K562 (cell line): ENCODE measurements around the gene PLIN5. TPM values are rescaled to one million over a fixed set of nuclear protein-coding genes. Genes with fewer than 3 reads are reported as not detected.

ENCODE experiments used
- CBX1 ChIP-seq: sonication (generic); IDR thresholded peaks from 2 replicates; pipeline ENCODE4 v1.6.1; 2016; ENCODE audit warnings: antibody characterized with exemption, low read depth, mild to moderate bottlenecking
- CBX3 ChIP-seq, 2 experiments: IDR thresholded peaks; 1 replicate in 1 of 2; 2 replicates in 1 of 2; pipeline ENCODE4 v1.6.1; 2012; ENCODE audit warnings: inconsistent platforms in 2 of 2, low read length in 2 of 2, borderline replicate concordance in 1 of 2, control low read depth in 1 of 2
- CTBP1 ChIP-seq: fragments of 450-650 bp; IDR thresholded peaks from 2 replicates; pipeline ENCODE4 v1.6.1; 2016; ENCODE audit warnings: borderline replicate concordance
- DEAF1 ChIP-seq: fragments of 450-650 bp; formaldehyde crosslinking; IDR thresholded peaks from 2 replicates; pipeline ENCODE4 v1.4.0; 2020; ENCODE audit warnings: mild to moderate bottlenecking, moderate library complexity
- FOXA3 ChIP-seq, 2 experiments: fragments of 450-650 bp in 1 of 2; sonication (generic) in 1 of 2; formaldehyde crosslinking; IDR thresholded peaks in 1 of 2; conservative IDR thresholded peaks in 1 of 2; 2 replicates each; pipeline versions ENCODE4 v1.4.0 to v1.8.0; 2020 to 2022; ENCODE audit warnings: mild to moderate bottlenecking in 2 of 2, missing genetic modification reagents in 1 of 2
- HMGN3 ChIP-seq: IDR thresholded peaks from 2 replicates; pipeline ENCODE4 v1.6.1; 2011; ENCODE audit warnings: borderline replicate concordance, low read depth, mild to moderate bottlenecking, mixed read lengths, low read length; ENCODE audit not compliant: insufficient read length; ENCODE audit errors: extremely low read depth
- HNRNPLL ChIP-seq: fragments of 200-400 bp; formaldehyde crosslinking; IDR thresholded peaks from 2 replicates; pipeline ENCODE4 v1.6.1; 2017; ENCODE audit warnings: low read length, low read depth, mild to moderate bottlenecking; ENCODE audit not compliant: poor library complexity, severe bottlenecking
- IFI16 ChIP-seq: fragments of 250-450 bp; sonication (Bioruptor Pico); IDR thresholded peaks from 2 replicates; pipeline ENCODE4 v2.1.2; 2022; ENCODE audit warnings: mild to moderate bottlenecking, inconsistent platforms
- NCOA1 ChIP-seq: fragments of 450-650 bp; IDR thresholded peaks from 2 replicates; pipeline ENCODE4 v1.6.1; 2016; ENCODE audit warnings: low read depth
- RBFOX2 ChIP-seq: fragments of 200-400 bp; formaldehyde crosslinking; IDR thresholded peaks from 2 replicates; pipeline ENCODE4 v1.6.1; 2017; ENCODE audit warnings: low read depth, mild to moderate bottlenecking, low read length, moderate library complexity
- RBM39 ChIP-seq: fragments of 200-400 bp; formaldehyde crosslinking; optimal IDR thresholded peaks from 2 replicates; pipeline ENCODE3; 2018; ENCODE audit warnings: low read depth, low read length
- SMAD4 ChIP-seq: fragments of 250-450 bp; sonication (Bioruptor Pico); conservative IDR thresholded peaks from 2 replicates; pipeline ENCODE4 v1.8.0; 2021; ENCODE audit warnings: inconsistent platforms, mild to moderate bottlenecking, moderate library complexity
- SRSF9 ChIP-seq: fragments of 200-400 bp; formaldehyde crosslinking; IDR thresholded peaks from 2 replicates; pipeline ENCODE4 v1.6.1; 2017; ENCODE audit warnings: low read depth, low read length, borderline replicate concordance
- TCF7 ChIP-seq: sonication (generic); IDR thresholded peaks from 2 replicates; pipeline ENCODE4 v1.6.1; 2016; ENCODE audit warnings: antibody characterized with exemption, borderline replicate concordance
- ZEB2 ChIP-seq: fragments of 450-650 bp; IDR thresholded peaks from 2 replicates; pipeline ENCODE4 v1.6.1; 2016
- polyA plus RNA-seq, 8 experiments: library from polyadenylated mRNA; depleted of rRNA in 4 of 8; stranded (reverse) in 5 of 8; unstranded in 3 of 8; fragments of >200 nt; fragmentation: Nextera tagmentation in 2 of 8; fragmentation: Illumina TruSeq in 1 of 8; extraction: Ambion mirVana in 2 of 8; extraction: Trizol in 1 of 8; gene quantifications; 2 replicates each; pipeline versions ENCODE4 v1.2.1 to v1.2.3, GENCODE V29; 2011 to 2014; ENCODE audit warnings: inconsistent platforms in 1 of 8, missing spikeins in 1 of 8
- total RNA-seq, 7 experiments: library from RNA; depleted of rRNA in 6 of 7; stranded (reverse); fragments of >200 nt in 6 of 7; fragmentation: Illumina TruSeq in 2 of 7; extraction: Trizol in 2 of 7; gene quantifications; 2 replicates each; pipeline versions ENCODE4 v1.2.1 to v1.2.3, GENCODE V29; 2011 to 2021; ENCODE audit warnings: low replicate concordance in 1 of 7
- TF ChIP-seq, protein P1 (sequence below): sonication (generic); formaldehyde crosslinking; IDR thresholded peaks from 2 replicates; pipeline ENCODE4 v1.8.0; 2022; ENCODE audit warnings: missing genetic modification reagents, mild to moderate bottlenecking, moderate library complexity, borderline replicate concordance
- TF ChIP-seq, protein P2 (sequence below): sonication (generic); formaldehyde crosslinking; IDR thresholded peaks from 2 replicates; pipeline ENCODE4 v1.8.0; 2022; ENCODE audit warnings: missing genetic modification reagents, mild to moderate bottlenecking, borderline replicate concordance
- TF ChIP-seq, protein P3 (sequence below), 2 experiments: fragments of 200-800 bp in 1 of 2; sonication (Bioruptor generic) in 1 of 2; sonication (generic) in 1 of 2; formaldehyde crosslinking in 1 of 2; IDR thresholded peaks in 1 of 2; conservative IDR thresholded peaks in 1 of 2; 2 replicates each; pipeline versions ENCODE4 v1.5.0 to v1.6.1; 2016 to 2020; ENCODE audit warnings: missing compliant biosample characterization in 1 of 2, missing genetic modification characterization in 1 of 2, missing genetic modification reagents in 1 of 2
- TF ChIP-seq, protein P4 (sequence below): sonication (generic); formaldehyde crosslinking; IDR thresholded peaks from 2 replicates; pipeline ENCODE4 v1.5.0; 2020; ENCODE audit warnings: missing genetic modification reagents

Gene PLIN5
- total and polyA plus RNA-seq, 9 of the 15 experiments (the other 6 are each of a cell fraction or from before 2014, with no cell fraction given), result 0.04 to 1.3 (median 0.50) TPM

GRCh38 chr19:4534836-4535658 is at the start of gene PLIN5 (continued):
- TF ChIP-seq, protein P1, sequence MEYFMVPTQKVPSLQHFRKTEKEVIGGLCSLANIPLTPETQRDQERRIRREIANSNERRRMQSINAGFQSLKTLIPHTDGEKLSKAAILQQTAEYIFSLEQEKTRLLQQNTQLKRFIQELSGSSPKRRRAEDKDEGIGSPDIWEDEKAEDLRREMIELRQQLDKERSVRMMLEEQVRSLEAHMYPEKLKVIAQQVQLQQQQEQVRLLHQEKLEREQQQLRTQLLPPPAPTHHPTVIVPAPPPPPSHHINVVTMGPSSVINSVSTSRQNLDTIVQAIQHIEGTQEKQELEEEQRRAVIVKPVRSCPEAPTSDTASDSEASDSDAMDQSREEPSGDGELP (CRISPR knock-in tag), result peak; percentile 88
- TF ChIP-seq DEAF1 (no peak), CTBP1 (0 out of 2 replicates have a peak, but pooled peaks have one; percentile 26), FOXA3 (CRISPR knock-in tag; conservative IDR thresholded peaks at IDR 0.05 in 1 of 2, IDR thresholded peaks at IDR 0.05 in 1 of 2) (no peak), RBFOX2 (peak; percentile 80), ZEB2 (no peak), IFI16 (no peak), NCOA1 (no peak), TCF7 (no peak), CBX1 (no peak; the same call in 1 of the 2 replicates), SRSF9 (no peak), CBX3 (IDR thresholded peaks at IDR 0.05; ENCODE audit: borderline replicate concordance in 1 of 2, low read length in 2 of 2) (no peak), HMGN3 (peak; percentile 38), RBM39 (no peak), HNRNPLL (no peak), SMAD4 (no peak)
- TF ChIP-seq, protein P2, sequence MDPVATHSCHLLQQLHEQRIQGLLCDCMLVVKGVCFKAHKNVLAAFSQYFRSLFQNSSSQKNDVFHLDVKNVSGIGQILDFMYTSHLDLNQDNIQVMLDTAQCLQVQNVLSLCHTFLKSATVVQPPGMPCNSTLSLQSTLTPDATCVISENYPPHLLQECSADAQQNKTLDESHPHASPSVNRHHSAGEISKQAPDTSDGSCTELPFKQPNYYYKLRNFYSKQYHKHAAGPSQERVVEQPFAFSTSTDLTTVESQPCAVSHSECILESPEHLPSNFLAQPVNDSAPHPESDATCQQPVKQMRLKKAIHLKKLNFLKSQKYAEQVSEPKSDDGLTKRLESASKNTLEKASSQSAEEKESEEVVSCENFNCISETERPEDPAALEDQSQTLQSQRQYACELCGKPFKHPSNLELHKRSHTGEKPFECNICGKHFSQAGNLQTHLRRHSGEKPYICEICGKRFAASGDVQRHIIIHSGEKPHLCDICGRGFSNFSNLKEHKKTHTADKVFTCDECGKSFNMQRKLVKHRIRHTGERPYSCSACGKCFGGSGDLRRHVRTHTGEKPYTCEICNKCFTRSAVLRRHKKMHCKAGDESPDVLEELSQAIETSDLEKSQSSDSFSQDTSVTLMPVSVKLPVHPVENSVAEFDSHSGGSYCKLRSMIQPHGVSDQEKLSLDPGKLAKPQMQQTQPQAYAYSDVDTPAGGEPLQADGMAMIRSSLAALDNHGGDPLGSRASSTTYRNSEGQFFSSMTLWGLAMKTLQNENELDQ (CRISPR knock-in tag), result no peak
- TF ChIP-seq, protein P3, sequence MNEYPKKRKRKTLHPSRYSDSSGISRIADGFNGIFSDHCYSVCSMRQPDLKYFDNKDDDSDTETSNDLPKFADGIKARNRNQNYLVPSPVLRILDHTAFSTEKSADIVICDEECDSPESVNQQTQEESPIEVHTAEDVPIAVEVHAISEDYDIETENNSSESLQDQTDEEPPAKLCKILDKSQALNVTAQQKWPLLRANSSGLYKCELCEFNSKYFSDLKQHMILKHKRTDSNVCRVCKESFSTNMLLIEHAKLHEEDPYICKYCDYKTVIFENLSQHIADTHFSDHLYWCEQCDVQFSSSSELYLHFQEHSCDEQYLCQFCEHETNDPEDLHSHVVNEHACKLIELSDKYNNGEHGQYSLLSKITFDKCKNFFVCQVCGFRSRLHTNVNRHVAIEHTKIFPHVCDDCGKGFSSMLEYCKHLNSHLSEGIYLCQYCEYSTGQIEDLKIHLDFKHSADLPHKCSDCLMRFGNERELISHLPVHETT (CRISPR knock-in tag; conservative IDR thresholded peaks at IDR 0.05 in 1 of 2, IDR thresholded peaks at IDR 0.05 in 1 of 2), result no peak
- TF ChIP-seq, protein P4, sequence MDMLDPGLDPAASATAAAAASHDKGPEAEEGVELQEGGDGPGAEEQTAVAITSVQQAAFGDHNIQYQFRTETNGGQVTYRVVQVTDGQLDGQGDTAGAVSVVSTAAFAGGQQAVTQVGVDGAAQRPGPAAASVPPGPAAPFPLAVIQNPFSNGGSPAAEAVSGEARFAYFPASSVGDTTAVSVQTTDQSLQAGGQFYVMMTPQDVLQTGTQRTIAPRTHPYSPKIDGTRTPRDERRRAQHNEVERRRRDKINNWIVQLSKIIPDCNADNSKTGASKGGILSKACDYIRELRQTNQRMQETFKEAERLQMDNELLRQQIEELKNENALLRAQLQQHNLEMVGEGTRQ, result 0 out of 2 replicates have a peak, but pooled peaks have one; percentile 15
